Fibroblast of peridontal ligament (primary cell): Measurements from ENCODE around the gene GHDC.
"Not testable (repeated sequence)": the region's sequence is repeated elsewhere in the genome, so short reads cannot be mapped to it uniquely, and the experiment has no call there.

ENCODE experiments used
- DNase-seq: peaks from one replicate; pipeline ENCODE4 v3.0.0-alpha.2; 2010; ENCODE audit errors: extremely low read depth

GHDC gene

GRCh38 chr17:42202696-42203095 lies 8.4 kb upstream of the GHDC start:
- no peak for DNase-seq

DNA sequence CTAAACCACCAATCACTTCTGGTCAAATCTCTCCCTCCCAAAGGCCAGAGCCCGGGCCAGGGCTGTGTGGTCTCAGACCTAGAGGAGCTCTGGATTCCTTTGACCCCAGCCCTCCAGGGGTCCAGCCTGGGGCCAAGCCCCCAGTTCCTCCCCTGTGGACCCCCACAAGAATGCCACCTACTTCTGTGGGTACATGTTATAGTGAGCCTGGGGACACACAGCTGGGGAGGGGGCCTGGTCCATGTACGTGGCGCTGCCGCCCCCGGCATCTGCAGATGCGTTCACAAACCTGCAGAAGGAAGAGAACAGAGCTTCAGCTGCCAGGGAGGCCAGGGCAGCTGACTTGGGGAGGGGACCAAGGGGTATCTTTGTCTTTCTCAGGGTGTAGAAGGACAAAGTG lies 7.9 kb upstream of the GHDC start:
- no peak for DNase-seq

DNA sequence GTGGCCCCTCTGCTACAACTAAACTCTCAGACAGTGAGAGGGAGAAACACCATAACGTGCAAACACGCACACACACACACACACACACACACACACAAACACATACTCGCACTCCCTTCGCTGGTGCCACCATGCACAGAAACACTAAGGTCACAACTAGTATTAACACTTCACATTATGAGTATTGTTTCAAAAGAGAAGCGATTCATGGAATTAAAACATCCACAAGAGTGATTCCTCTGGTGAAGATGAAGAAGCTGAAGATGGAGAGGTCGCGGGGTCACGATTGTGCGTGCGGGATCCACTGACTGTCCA lies 7.1 kb upstream of the GHDC start:
- no peak for DNase-seq

DNA sequence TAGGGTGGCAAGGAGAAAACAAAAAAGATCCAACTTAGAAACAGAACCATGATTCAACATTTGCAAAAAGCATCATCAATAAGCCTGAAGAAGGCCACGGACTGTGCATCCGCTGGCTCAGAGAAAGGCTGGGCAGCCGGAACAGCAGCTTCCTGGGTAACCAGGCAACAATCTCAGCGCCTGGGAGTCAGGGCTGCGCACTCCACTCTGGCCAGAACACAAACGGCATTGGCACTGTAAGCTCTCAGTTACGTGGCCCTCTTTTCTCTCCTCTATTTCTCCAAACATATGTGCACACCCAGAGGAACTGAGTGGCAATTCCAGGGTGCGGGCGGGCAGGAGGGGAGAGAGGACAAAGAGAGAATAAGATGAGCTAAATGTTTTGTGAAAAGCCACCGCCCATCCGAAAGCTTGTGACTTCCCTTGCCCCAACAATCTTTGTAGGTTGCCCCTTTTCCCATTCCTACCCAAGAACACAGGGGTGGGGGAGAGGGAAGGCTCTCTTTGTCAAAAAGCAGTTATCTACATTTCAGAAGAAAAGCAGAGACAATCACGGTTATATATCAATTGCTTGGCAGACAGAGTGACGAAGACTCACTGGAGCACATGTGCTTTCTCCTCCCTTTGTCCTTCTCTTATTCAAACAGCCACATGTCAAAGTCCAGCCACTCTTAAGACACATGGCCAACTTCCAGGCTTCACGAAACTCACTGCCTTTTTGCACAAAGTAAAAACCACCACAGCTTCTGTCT lies 6.6 kb upstream of the GHDC start:
- no peak for DNase-seq

- no peak for DNase-seq
These were observed 5.2 kb upstream of the GHDC start for GRCh38 chr17:42199416-42200011.

- no peak for DNase-seq
These were observed 4.6 kb upstream of the GHDC start for GRCh38 chr17:42198897-42199296.

- no peak for DNase-seq
These were observed 3.4 kb upstream of the GHDC start for GRCh38 chr17:42197564-42198156.

DNA sequence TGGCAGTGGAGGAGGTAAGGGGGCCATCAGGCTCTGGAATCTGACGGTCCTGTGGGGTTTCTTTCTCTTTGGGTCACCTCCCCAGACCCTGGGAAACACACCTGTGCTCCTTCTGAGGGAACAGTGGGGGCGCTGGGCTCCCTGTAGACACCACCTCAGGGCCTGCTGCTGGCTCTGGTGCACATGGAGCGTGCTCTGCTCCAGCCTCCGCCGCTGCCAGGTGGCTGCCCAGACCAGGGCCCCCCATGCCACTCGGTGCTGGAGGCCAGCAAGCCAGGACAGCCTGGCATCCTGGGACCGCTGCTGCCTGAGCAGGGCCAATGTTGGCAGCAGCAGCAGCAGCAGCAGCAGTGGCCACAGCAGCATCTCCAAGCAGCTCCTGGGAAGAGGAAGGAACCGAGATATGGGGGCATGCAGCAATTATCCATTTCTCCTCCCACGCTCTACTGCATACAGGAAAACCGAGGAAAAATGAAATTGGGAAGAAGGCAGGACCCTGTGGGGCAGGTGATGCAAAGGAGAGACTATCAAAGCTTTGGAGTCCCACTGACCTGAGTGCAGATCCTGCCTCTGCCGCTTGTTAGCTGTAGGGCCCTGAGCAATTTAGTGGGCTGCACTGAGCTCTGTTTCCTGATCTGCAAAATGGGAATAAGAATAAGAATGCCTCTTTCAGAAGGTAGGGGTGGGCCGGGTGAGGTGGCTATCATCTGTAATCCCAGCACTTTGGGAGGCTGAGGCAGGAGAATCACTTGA lies 902 bp downstream of the GHDC start:
- no peak for DNase-seq

DNA sequence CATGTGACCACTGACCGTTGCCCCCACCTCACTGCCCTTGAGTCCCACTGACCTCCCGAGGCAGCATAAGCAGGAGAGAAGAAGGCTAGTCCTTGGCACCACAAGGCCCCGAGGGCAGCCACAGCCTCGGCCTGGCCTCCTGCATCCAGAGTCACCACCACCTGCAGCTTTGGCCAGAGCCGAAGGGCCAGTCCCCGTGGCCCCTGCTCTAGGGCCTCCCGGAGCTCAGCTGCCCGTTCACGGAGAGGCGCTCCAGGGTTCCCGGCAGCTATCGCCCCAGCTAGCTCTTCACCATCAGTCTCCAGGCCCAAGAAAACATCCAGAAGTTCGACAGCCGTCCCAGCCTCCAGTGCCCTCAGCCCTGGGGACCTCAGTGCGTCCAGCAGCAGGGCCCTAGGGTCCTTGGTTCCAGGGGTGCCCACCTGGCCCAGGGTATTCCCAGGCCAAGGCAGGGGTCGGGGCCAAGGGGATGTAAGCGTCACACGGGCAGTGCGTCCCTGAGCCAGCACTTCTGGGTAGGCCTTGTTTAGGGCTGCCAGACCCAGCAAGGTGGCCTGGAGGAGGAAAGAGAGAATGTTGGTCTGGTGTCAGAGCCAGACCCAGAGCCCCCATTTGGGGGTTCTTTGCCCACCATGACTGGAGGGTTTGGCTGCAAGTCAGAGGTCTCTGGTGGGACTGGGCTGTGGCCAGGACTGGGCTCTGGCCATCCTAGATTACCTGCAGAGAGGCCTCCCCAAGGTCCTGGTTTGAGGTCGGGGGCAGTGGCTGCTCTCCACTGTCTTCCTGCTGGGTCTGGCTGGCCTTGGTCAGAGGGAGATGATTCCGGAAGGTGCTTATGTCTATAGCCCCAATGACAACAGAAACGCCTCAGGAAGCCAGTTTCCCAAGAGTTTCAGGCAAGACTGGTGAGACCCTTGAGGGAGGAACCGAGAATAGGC lies 1.8 kb downstream of the GHDC start:
- no peak for DNase-seq

DNA sequence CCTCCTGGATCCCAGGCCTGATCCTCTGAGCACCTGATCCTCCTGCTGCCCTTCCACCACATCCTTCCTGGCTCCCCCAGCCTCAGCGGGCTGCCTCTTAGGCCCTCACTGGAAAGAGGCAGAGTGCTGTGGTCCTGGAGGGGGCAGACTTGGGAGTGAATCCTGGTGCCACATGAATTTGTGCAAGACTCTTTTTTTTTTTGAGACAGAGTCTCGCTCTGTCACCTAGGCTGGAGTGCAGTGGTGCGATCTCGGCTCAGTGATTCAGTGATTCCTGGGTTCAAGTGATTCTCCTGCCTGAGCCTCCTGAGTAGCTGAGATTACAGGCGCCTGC lies 3.1 kb downstream of the GHDC start:
- no peak for DNase-seq

DNA sequence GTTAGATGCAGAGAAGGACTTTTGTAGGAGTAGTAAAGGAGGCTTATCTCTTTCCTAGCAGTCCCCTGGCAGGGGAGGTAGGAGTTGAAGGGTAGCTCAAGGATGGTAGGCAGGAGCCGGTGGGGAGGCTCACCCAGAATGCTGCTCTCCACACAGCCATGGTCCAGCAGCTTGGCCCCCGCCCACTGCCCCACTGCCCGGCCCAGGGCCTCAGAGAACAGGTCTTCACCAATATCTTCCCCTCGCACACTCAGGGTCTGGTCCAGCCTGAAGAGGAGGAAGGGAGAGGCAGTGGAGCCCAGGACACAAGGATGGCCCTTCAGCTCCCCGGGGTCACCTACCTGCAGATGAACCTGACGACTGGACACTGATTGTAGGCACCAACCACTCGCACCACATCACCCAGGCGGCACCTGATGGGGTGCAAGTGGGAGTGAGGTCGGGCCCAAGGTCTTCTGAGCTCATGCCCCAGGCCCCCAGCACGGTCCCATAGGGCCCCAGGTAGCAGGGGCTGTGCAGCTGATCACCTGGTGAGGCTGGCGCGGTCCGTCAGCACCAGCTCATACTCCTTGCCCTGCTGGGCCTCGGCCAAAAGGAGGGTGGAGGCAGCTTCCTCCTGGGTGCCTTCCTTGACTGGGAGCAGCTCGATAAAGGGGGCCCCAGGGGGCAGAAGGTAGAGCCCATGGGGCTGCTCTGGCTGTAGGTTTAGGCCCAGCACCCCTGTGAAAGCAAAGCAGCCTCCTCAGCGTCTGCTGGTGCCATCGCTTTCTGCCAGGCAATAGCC lies 3.6 kb downstream of the GHDC start:
- no peak for DNase-seq

- DNase-seq, result no peak
These were observed 4.7 kb downstream of the GHDC start for GRCh38 chr17:42189651-42189965.

- DNase-seq, result peak; percentile 15
These were observed 5.3 kb downstream of the GHDC start for GRCh38 chr17:42188749-42189650.

- DNase-seq, result no peak
These were observed 6.5 kb downstream of the GHDC start for GRCh38 chr17:42187833-42188232.

GRCh38 chr17:42186191-42186590 lies 8.1 kb downstream of the GHDC start:
- DNase-seq, result not testable (repeated sequence)

- DNase-seq, result no peak
These were observed 8.7 kb downstream of the GHDC start for GRCh38 chr17:42185621-42185930.

DNA sequence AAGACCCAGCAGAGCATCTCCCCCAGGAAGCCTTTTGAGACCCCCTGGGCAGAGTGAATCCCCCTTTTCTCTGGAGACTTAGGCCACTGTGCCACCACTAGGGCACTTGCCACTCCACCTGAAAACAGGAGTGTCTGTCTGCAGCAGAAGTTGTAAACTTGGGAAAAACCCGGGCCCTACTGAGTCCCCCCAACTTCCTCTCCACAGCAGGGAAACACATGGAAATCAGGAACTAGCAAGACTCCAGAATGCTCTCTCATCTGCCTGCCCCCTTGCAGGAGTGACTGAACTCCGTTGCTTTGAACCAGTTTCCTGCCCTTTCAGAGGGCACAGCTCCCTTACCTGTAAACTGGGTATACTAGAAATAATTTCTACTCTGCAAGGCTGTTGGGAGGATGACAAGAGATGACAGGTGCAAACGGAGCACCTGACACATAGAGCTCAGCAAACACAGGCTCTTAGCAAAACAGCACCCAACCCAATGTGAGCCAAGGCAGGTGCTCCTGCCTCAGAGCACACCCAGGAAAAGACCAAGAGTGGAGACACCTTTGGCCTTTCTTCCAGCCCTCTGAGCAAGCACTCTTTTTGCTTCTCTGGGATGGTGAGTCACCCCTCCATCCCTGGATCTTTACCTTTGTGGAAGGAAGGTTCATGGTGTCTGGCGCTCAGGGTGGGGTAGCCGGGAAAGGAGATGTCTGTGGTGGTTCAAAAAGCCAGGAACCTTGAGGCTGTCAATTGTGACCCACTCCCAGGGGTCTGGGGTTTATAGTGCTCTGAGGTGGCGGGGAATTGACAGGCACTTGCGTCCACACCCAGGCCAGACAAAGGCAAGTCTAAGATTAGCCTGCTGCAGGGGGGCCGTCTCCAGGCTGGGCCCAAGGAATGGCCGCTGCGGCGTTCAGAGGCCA lies 9.3 kb downstream of the GHDC start, which contains the start of gene HCRT:
Gene HCRT, minus strand, starts transcription at position 740 of the 908 bp plus-strand sequence. Its CDS starts 87 bp downstream, at position 653.
- no peak for DNase-seq

DNA sequence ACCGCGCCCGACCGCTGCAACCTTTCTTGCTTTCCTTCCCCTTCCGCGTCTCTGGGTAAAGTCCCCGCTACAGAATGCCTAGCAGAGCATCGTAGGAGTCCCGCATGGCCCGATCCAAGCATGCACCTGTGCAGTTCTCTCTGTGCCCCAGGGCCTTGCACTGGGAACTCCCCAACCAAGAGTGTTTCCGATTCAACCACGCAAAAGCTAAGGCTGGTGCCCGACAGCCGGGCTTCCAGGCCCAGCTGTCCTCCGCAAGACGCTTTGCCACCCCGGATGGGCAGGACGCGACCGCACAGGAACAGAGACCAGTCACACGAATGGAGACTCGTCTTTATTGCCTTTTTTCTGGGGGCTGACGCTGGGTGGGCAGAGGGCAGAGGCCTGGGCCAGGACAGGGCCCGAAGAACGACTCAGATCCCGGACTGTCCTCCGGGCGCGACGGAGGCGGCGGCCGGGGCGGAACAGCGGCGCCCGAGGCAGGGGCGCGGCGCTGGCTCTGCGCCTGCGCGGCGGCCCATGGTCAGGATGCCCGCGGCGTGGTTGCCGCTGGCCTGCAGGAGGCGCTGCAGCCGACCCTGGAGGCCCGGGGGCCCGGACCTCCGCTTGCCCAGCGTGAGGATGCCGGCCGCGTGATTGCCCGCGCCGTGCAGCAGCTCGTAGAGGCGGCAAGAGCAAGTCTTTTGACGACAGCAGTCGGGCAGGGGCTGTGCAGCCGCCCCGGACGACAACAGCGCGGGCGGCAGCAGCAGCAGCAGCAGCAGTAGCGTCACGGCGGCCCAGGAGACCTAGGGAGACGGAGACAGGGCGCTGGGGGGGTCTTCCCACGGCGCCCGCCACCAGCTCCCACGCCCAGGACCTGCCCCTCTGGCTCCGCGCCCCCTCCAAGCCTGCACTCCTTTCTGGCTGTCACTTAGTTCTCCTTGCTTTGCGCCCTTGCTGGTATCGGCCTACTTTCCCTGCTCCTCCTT lies 10.3 kb downstream of the GHDC start:
- peak; percentile 49 for DNase-seq
